Mesenchymal stem cell (in vitro differentiated cells and primary cell): ENCODE results near the gene RPL19.

Source experiments
- DNase-seq: peaks from one replicate; pipeline ENCODE4 v3.0.0-alpha.2; 2013
- H2AFZ ChIP-seq: one replicate; pipeline ENCODE4 v1.6.1; 2013; ENCODE audit warnings: low read depth, mild to moderate bottlenecking, control low read depth, inconsistent platforms, low read length, moderate library complexity
- H2AK5ac ChIP-seq: 2 replicates; pipeline ENCODE4 v1.6.1; 2013; ENCODE audit warnings: low read length, moderate library complexity, mild to moderate bottlenecking, inconsistent platforms; ENCODE audit not compliant: severe bottlenecking
- H2BK120ac ChIP-seq: one replicate; pipeline ENCODE4 v1.6.1; 2013; ENCODE audit warnings: low read depth, mild to moderate bottlenecking, inconsistent platforms, low read length, moderate library complexity
- H2BK12ac ChIP-seq, 2 experiments: one replicate each; pipeline ENCODE4 v1.6.1; 2013; ENCODE audit warnings: inconsistent platforms in 2 of 2, low read length in 2 of 2, mild to moderate bottlenecking in 2 of 2, moderate library complexity in 2 of 2, control low read depth in 1 of 2
- H2BK15ac ChIP-seq: one replicate; pipeline ENCODE4 v1.6.1; 2013; ENCODE audit warnings: mild to moderate bottlenecking, low read depth, inconsistent platforms; ENCODE audit not compliant: poor library complexity, severe bottlenecking
- H2BK5ac ChIP-seq: 2 replicates; pipeline ENCODE4 v1.6.1; 2013; ENCODE audit warnings: low read depth, mild to moderate bottlenecking, low read length, control low read depth, inconsistent platforms; ENCODE audit not compliant: poor library complexity, severe bottlenecking
- H3K14ac ChIP-seq, 2 experiments: one replicate each; pipeline ENCODE4 v1.6.1; 2013; ENCODE audit warnings: inconsistent platforms in 2 of 2, low read length in 2 of 2, control low read depth in 1 of 2, mild to moderate bottlenecking in 1 of 2, moderate library complexity in 1 of 2
- H3K18ac ChIP-seq, 2 experiments: one replicate each; pipeline ENCODE4 v1.6.1; 2013; ENCODE audit warnings: inconsistent platforms in 2 of 2, low read length in 2 of 2, control low read depth in 1 of 2, low read depth in 1 of 2, mild to moderate bottlenecking in 1 of 2
- H3K23ac ChIP-seq, 2 experiments: one replicate each; pipeline ENCODE4 v1.6.1; 2013; ENCODE audit warnings: inconsistent platforms in 2 of 2, low read length in 2 of 2, mild to moderate bottlenecking in 2 of 2, moderate library complexity in 2 of 2, control low read depth in 1 of 2
- H3K27ac ChIP-seq: 2 replicates; pipeline ENCODE4 v1.5.1; 2013; ENCODE audit warnings: mild to moderate bottlenecking, moderate library complexity, low read length, control low read depth, inconsistent platforms; ENCODE audit not compliant: poor library complexity, severe bottlenecking
- H3K27me3 ChIP-seq, 2 experiments: 2 replicates each; pipeline versions ENCODE4 v1.6.1 to v1.7.0; 2013; ENCODE audit warnings: low read length in 2 of 2, mild to moderate bottlenecking in 2 of 2, moderate library complexity in 2 of 2, control low read depth in 1 of 2, inconsistent platforms in 1 of 2; ENCODE audit not compliant: control insufficient read depth in 1 of 2, insufficient read depth in 1 of 2
- H3K36me3 ChIP-seq, 2 experiments: 2 replicates each; pipeline versions ENCODE4 v1.6.1 to v1.7.0; 2013; ENCODE audit warnings: low read length in 2 of 2, control low read depth in 1 of 2, inconsistent platforms in 1 of 2, low read depth in 1 of 2, mild to moderate bottlenecking in 1 of 2; ENCODE audit not compliant: insufficient read depth in 2 of 2, control insufficient read depth in 1 of 2
- H3K4ac ChIP-seq, 2 experiments: one replicate each; pipeline ENCODE4 v1.6.1; 2013; ENCODE audit warnings: inconsistent platforms in 2 of 2, low read length in 2 of 2, mild to moderate bottlenecking in 2 of 2, moderate library complexity in 2 of 2, control low read depth in 1 of 2, low read depth in 1 of 2
- H3K4me1 ChIP-seq: 2 replicates; pipeline ENCODE4 v1.6.1; 2013; ENCODE audit warnings: low read depth, low read length, control low read depth; ENCODE audit not compliant: control insufficient read depth, insufficient read depth
- H3K4me2 ChIP-seq: 2 replicates; pipeline ENCODE4 v1.6.1; 2013; ENCODE audit warnings: low read length, mild to moderate bottlenecking, inconsistent platforms; ENCODE audit not compliant: poor library complexity, severe bottlenecking
- H3K4me3 ChIP-seq, 2 experiments: 2 replicates each; pipeline versions ENCODE4 v1.5.1 to v1.7.0; 2013; ENCODE audit warnings: low read length in 2 of 2, mild to moderate bottlenecking in 2 of 2, control low read depth in 1 of 2, low read depth in 1 of 2; ENCODE audit not compliant: insufficient read depth in 1 of 2
- H3K79me1 ChIP-seq: replicated peaks from 2 replicates; pipeline ENCODE4 v1.6.1; 2013; ENCODE audit warnings: mild to moderate bottlenecking, control low read depth, low read length, inconsistent platforms; ENCODE audit not compliant: poor library complexity, severe bottlenecking
- H3K9ac ChIP-seq: 2 replicates; pipeline ENCODE4 v1.7.0; 2013; ENCODE audit warnings: mild to moderate bottlenecking, low read length, moderate library complexity
- H3K9me3 ChIP-seq: 2 replicates; pipeline ENCODE4 v1.7.0; 2013; ENCODE audit warnings: mild to moderate bottlenecking, low read length; ENCODE audit not compliant: control insufficient read depth
- H4K8ac ChIP-seq: one replicate; pipeline ENCODE4 v1.6.1; 2013; ENCODE audit warnings: inconsistent platforms, mild to moderate bottlenecking, low read length, moderate library complexity
- H4K91ac ChIP-seq: one replicate; pipeline ENCODE4 v1.6.1; 2013; ENCODE audit warnings: mild to moderate bottlenecking, low read length, inconsistent platforms
- WGBS: methylation state at CpG from one replicate; pipeline ENCODE4 v1.1.7; 2013; ENCODE audit warnings: mixed read lengths; 5-methylcytosine and 5-hydroxymethylcytosine counted together

RPL19 gene

DNA sequence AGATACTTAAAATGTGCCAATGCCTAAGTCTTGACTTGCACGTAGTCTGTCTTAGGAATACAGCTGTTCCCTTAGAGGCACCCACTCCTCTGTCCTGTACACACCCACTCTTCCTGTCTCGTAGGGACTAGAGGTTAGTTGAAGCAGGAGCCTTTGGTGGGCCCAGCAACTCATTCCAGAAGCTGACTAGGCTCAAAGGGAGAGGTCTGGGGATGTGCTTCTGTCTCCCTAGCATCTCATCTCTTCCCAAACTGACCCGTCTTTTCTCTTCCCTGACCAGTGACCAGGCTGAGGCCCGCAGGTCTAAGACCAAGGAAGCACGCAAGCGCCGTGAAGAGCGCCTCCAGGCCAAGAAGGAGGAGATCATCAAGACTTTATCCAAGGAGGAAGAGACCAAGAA lies 4.2 kb downstream of the RPL19 start:
- H3K23ac ChIP-seq: no peak overlapping the region
- H3K4ac ChIP-seq: no peak overlapping the region
- H3K18ac ChIP-seq: no peak overlapping the region
- no peak for DNase-seq
- WGBS: 97% methylated on average over 7 of the region's 8 CpGs
- peaks cover 0 to 2% of the 10 kb centered on the region in 2 experiments for H3K27me3 ChIP-seq
- no peak overlapping the region for H2BK12ac ChIP-seq
- H3K4me1 ChIP-seq: peaks cover 19% of the 10 kb centered on the region
- no peak overlapping the region for H3K4me3 ChIP-seq
- peaks cover 38 to 44% of the 10 kb centered on the region in 2 experiments for H3K36me3 ChIP-seq
- no peak overlapping the region for H2BK15ac ChIP-seq
- H4K8ac ChIP-seq: no peak overlapping the region
- no peak overlapping the region for H2BK120ac ChIP-seq
- no peak overlapping the region for H2AFZ ChIP-seq
- no peak overlapping the region for H3K27ac ChIP-seq
- H3K79me1 ChIP-seq: no peaks in the 10 kb centered on the region
- no peak overlapping the region for H3K14ac ChIP-seq
- H3K9ac ChIP-seq: no peak overlapping the region
- H3K9me3 ChIP-seq: no peaks in the 10 kb centered on the region
- H2BK5ac ChIP-seq: no peak overlapping the region
- H3K4me2 ChIP-seq: no peak overlapping the region
- no peak overlapping the region for H2AK5ac ChIP-seq
- H4K91ac ChIP-seq: no peak overlapping the region

DNA sequence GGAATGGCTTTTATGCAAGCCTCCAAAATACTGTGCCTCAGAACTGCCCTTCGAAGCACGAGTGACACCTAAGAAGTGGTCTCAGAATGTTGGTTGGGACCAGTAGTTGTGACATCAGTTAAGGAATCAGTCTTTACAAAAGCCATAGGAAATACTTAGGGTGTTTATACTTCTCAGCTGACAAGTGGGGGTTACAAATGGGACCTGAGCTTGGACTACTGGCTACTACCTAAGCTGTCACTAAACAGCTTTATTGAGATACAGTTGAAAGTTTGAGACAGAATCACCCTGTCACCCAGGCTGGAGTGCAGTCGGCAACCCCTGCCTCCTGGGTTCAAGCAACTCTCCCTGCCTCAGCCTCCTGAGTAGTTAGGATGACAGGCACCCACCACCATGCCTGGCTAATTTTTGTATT lies 5.0 kb downstream of the RPL19 start:
- Histone ChIP-seq H3K4me1 (peaks cover 25% of the 10 kb centered on the region), H2BK5ac (no peak overlapping the region), H3K9ac (no peak overlapping the region), H3K79me1 (no peaks in the 10 kb centered on the region), H2BK120ac (no peak overlapping the region), H3K27ac (no peak overlapping the region), H2BK15ac (no peak overlapping the region), H4K91ac (no peak overlapping the region), H3K18ac (no peak overlapping the region), H4K8ac (no peak overlapping the region), H3K36me3 (peaks cover 38 to 44% of the 10 kb centered on the region in 2 experiments), H3K14ac (no peak overlapping the region), H3K23ac (no peak overlapping the region), H3K4me3 (no peak overlapping the region), H2BK12ac (no peak overlapping the region), H2AFZ (no peak overlapping the region), H3K9me3 (no peaks in the 10 kb centered on the region), H2AK5ac (no peak overlapping the region), H3K27me3 (peaks cover 3 to 5% of the 10 kb centered on the region in 2 experiments), H3K4ac (no peak overlapping the region), H3K4me2 (no peak overlapping the region)
- DNase-seq: no peak
- WGBS: 92% methylated on average over 3 of the region's 3 CpGs

DNA sequence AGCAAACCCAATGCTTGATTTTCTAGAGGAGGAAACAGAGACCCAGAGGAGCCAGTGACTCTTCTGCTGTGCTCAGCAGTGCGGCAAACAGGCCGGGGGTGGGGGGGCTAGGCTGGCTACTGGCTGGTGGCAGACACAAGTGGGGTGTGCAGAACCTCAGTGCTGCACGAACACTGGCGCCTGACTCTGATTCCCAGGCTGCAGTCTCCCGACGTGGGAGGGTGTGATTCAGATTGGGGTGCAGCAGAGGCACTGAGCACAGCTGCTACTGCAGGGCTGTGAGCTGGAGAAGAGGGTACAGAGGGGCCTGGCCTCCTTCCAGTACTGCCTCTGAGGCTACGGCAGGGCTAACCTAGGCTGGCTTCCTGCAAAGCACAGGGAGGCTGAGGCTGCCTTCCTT lies 8.1 kb downstream of the RPL19 start:
- no peak overlapping the region for H4K91ac ChIP-seq
- no peak overlapping the region for H3K4ac ChIP-seq
- WGBS: 75% methylated on average over 7 of the region's 7 CpGs
- no peak overlapping the region for H3K14ac ChIP-seq
- peaks cover 28% of the 10 kb centered on the region for H3K4me1 ChIP-seq
- no peak overlapping the region for H3K4me2 ChIP-seq
- no peak overlapping the region for H3K18ac ChIP-seq
- peak overlapping the region; percentile 19 for H4K8ac ChIP-seq
- no peak overlapping the region for H3K9ac ChIP-seq
- peaks cover 10 to 12% of the 10 kb centered on the region in 2 experiments for H3K27me3 ChIP-seq
- H2AFZ ChIP-seq: no peak overlapping the region
- H2BK120ac ChIP-seq: no peak overlapping the region
- peaks cover 22 to 25% of the 10 kb centered on the region in 2 experiments for H3K36me3 ChIP-seq
- no peak overlapping the region for H3K23ac ChIP-seq
- no peaks in the 10 kb centered on the region for H3K9me3 ChIP-seq
- no peak overlapping the region for H2AK5ac ChIP-seq
- H3K79me1 ChIP-seq: no peaks in the 10 kb centered on the region
- no peak overlapping the region for H2BK12ac ChIP-seq
- H3K4me3 ChIP-seq: no peak overlapping the region
- H2BK5ac ChIP-seq: no peak overlapping the region
- H3K27ac ChIP-seq: no peak overlapping the region
- no peak for DNase-seq
- H2BK15ac ChIP-seq: no peak overlapping the region

DNA sequence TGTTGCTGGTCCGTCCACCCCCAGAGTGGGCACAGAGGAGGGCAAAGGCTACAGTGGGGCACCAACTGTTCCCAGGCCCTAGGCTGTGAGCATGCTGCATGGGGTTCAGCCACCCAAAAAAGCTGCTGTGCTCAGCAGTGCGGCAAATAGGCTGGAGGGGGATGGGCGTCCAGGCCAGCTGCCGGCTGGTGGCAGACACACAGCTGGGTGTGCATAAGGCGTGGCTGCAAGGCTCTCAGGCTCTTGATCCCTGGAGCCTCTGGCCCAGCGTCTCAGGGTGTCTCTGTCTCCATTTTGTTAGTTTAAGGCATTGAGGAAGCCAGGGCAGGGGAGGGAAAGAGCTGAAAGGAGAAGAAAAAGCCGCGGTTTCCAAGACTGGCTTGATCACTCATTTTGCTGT lies 8.8 kb downstream of the RPL19 start:
- no peak overlapping the region for H3K23ac ChIP-seq
- 54% methylated on average over 8 of the region's 8 CpGs for WGBS
- peak overlapping the region; percentile 43 for H3K4me2 ChIP-seq
- no peak overlapping the region for H4K8ac ChIP-seq
- no peak for DNase-seq
- no peak overlapping the region for H3K18ac ChIP-seq
- H2BK120ac ChIP-seq: peak overlapping the region; percentile 23
- no peak overlapping the region for H2BK15ac ChIP-seq
- H3K4me3 ChIP-seq: peak overlapping the region; percentile 14 to 67
- no peak overlapping the region for H2BK5ac ChIP-seq
- peak overlapping the region; percentile 39 to 64 for H2BK12ac ChIP-seq
- no peak overlapping the region for H3K27ac ChIP-seq
- no peak overlapping the region for H3K14ac ChIP-seq
- H2AK5ac ChIP-seq: no peak overlapping the region
- peaks cover 31% of the 10 kb centered on the region for H3K4me1 ChIP-seq
- peaks cover 10 to 12% of the 10 kb centered on the region in 2 experiments for H3K27me3 ChIP-seq
- H3K4ac ChIP-seq: no peak overlapping the region
- H3K9me3 ChIP-seq: no peaks in the 10 kb centered on the region
- no peak overlapping the region for H2AFZ ChIP-seq
- peaks cover 14 to 18% of the 10 kb centered on the region in 2 experiments for H3K36me3 ChIP-seq
- H3K9ac ChIP-seq: peak overlapping the region; percentile 74
- no peaks in the 10 kb centered on the region for H3K79me1 ChIP-seq
- H4K91ac ChIP-seq: peak overlapping the region; percentile 47
